ENCODE measurements around the gene CHD9. TPM values are rescaled to one million over a fixed set of nuclear protein-coding genes. Genes with fewer than 3 reads are reported as not detected.

CHD9 gene
- total and polyA plus RNA-seq, 9 of the 15 experiments (the other 6 are each of a cell fraction or from before 2014, with no cell fraction given): 29.0 to 69.3 (median 40.6) TPM

- ChIA-PET CTCF (ENCODE audit: low intra/inter-chr PET ratio) (interaction anchor here (0.7 kb wide), 1 partner anchor 133 kb away, joined by 3 read pairs; no protein-coding TSS in a partner anchor), POLR2A (interaction anchor here (1.4 kb wide), 1 partner anchor 8 kb away, joined by 3 read pairs; no protein-coding TSS in a partner anchor)
- intact Hi-C loops (cut with micrococcal nuclease) (no loop called here), in situ Hi-C loops (cut with MboI) (no loop called here)
- FAIRE-seq: no peak
- no peaks in the 10 kb centered on the region; the same call in 1 of the 2 replicates for H4K20me1 ChIP-seq (replicated peaks; ENCODE audit: control insufficient read depth, insufficient read depth, low read length)
- H3K9me3 ChIP-seq (replicated peaks; ENCODE audit: control insufficient read depth, insufficient read depth, low read depth, low read length): no peaks in the 10 kb centered on the region; the same call in 1 of the 2 replicates
- H3K79me2 ChIP-seq (ENCODE audit: control insufficient read depth, insufficient read depth, low read length): peaks cover 57% of the 10 kb centered on the region
- no peak for DNase-seq (ENCODE audit: extremely low read depth in 1 of 4, low spot score in 3 of 4)
- 82% methylated on average over 8 of the region's 8 CpGs for WGBS (ENCODE audit: insufficient coverage, low coverage, missing lambda C conversion rate)
- peaks cover 25% of the 10 kb centered on the region; the same call in 2 of the 3 replicates for H3K36me3 ChIP-seq (ENCODE audit: control insufficient read depth, insufficient read depth, low read length)
- TF ChIP-seq ATF4 (CRISPR knock-in tag; IDR thresholded peaks at IDR 0.05) (no peak), PTTG1 (tag; IDR thresholded peaks at IDR 0.05; ENCODE audit: low read depth) (no peak), FIP1L1 (IDR thresholded peaks at IDR 0.05; ENCODE audit: low read depth, low read length, poor library complexity, severe bottlenecking) (no peak), FOXM1 (IDR thresholded peaks at IDR 0.05; ENCODE audit: low read depth) (no peak), FOXM1 (CRISPR knock-in tag; IDR thresholded peaks at IDR 0.05; ENCODE audit: low read depth) (no peak), NBN (IDR thresholded peaks at IDR 0.05; ENCODE audit: low read depth) (no peak), ZBTB1 (CRISPR knock-in tag; IDR thresholded peaks at IDR 0.05; ENCODE audit: borderline replicate concordance, low read depth) (no peak)
- no peak overlapping the region for H3K27ac ChIP-seq (ENCODE audit: extremely low read depth, low read depth, low read length)
- peaks cover 5 to 43% of the 10 kb centered on the region in 2 experiments; a peak in 3 of 5 replicates for H3K4me1 ChIP-seq (replicated peaks in 1 of 2; ENCODE audit: control insufficient read depth in 2 of 2, insufficient read depth in 2 of 2, low read length in 2 of 2)
- no peak overlapping the region for H3K4me2 ChIP-seq (ENCODE audit: insufficient read depth, low read length)
- no peak overlapping the region for H2AFZ ChIP-seq (ENCODE audit: low read depth, low read length)
- BruUV-seq (replicated peaks): no TSS peak
- H3K9me1 ChIP-seq (ENCODE audit: control insufficient read depth, insufficient read depth, low read length): no peaks in the 10 kb centered on the region
- H3K4me3 ChIP-seq: no peak overlapping the region
- ATAC-seq: no peak
- H3K9ac ChIP-seq (ENCODE audit: insufficient read depth in 1 of 2, low read depth in 2 of 2, low read length in 2 of 2): no peak overlapping the region
- no peaks in the 10 kb centered on the region for H3K27me3 ChIP-seq (ENCODE audit: control insufficient read depth in 2 of 2, insufficient read depth in 2 of 2, low read length in 2 of 2)
These were observed 30.0 kb downstream of the CHD9 start for GRCh38 chr16:53084746-53085334.
